A549 (cell line): ENCODE measurements around the gene MORF4L2.

Source experiments
- E2F6 ChIP-seq: IDR thresholded peaks from 2 replicates; pipeline ENCODE4 v1.6.1; 2012; ENCODE audit warnings: low read depth, borderline replicate concordance
- EP300 ChIP-seq, 2 experiments: fragments of >200 bp; sonication (Bioruptor Twin); formaldehyde crosslinking; IDR thresholded peaks; 2 replicates in 1 of 2; 3 replicates in 1 of 2; pipeline ENCODE4 v1.6.1; 2016 to 2017

- TF ChIP-seq EP300 (IDR thresholded peaks at IDR 0.05) (no peak), E2F6 (no peak)
Measured at GRCh38 chrX:103640401-103641155, 45.9 kb downstream of the MORF4L2 start.
